NCI-H2227 (cell line): ENCODE measurements around the gene FBXL13.
"Not testable (repeated sequence)": the region's sequence is repeated elsewhere in the genome, so short reads cannot be mapped to it uniquely, and the experiment has no call there.

Source experiments
- DNase-seq: peaks from one replicate; lab custom pipeline; 2025; ENCODE audit not compliant: unreplicated experiment; lab: John Stamatoyannopoulos, UW

The FBXL13 gene

GRCh38 chr7:102902052-102902451 is 172.5 kb downstream of the FBXL13 start:
- DNase-seq = not testable (repeated sequence)

GRCh38 chr7:102898532-102898859 is 176.1 kb downstream of the FBXL13 start:
- DNase-seq = no peak

GRCh38 chr7:102897856-102898531 is 176.6 kb downstream of the FBXL13 start:
- no peak for DNase-seq

GRCh38 chr7:102897211-102897631 is 177.4 kb downstream of the FBXL13 start:
- no peak for DNase-seq

- DNase-seq = no peak
These were observed 178.0 kb downstream of the FBXL13 start for GRCh38 chr7:102896585-102896984.

- no peak for DNase-seq
These were observed 179.0 kb downstream of the FBXL13 start for GRCh38 chr7:102895602-102896001.

GRCh38 chr7:102892631-102893278 is 181.8 kb downstream of the FBXL13 start:
- DNase-seq = no peak

GRCh38 chr7:102891693-102892261 is 182.8 kb downstream of the FBXL13 start:
- no peak for DNase-seq

GRCh38 chr7:102890971-102891692 is 183.5 kb downstream of the FBXL13 start:
- no peak for DNase-seq

GRCh38 chr7:102890292-102890970 is 184.2 kb downstream of the FBXL13 start:
- DNase-seq = no peak

GRCh38 chr7:102889851-102890250 is 184.7 kb downstream of the FBXL13 start:
- no peak for DNase-seq

GRCh38 chr7:102888561-102889233 is 185.9 kb downstream of the FBXL13 start:
- DNase-seq = no peak

- DNase-seq = no peak
These were observed 191.3 kb downstream of the FBXL13 start for GRCh38 chr7:102883098-102883860.

- DNase-seq = no peak
These were observed 198.8 kb downstream of the FBXL13 start for GRCh38 chr7:102875700-102876295.

- DNase-seq = no peak
These were observed 199.6 kb downstream of the FBXL13 start for GRCh38 chr7:102874966-102875365.

GRCh38 chr7:102874166-102874829 is 200.3 kb downstream of the FBXL13 start:
- DNase-seq = no peak

GRCh38 chr7:102873470-102874165 is 201.0 kb downstream of the FBXL13 start:
- no peak for DNase-seq

GRCh38 chr7:102872460-102872859 is 202.1 kb downstream of the FBXL13 start:
- DNase-seq = no peak
